Activated CD8-positive, alpha-beta memory T cell treated with anti-CD3 and anti-CD28 coated beads for 1 hour (primary cell): ENCODE data around the gene CMSS1.
"Not testable (repeated sequence)": the region's sequence is repeated elsewhere in the genome, so short reads cannot be mapped to it uniquely, and the experiment has no call there.

ENCODE experiments used
- DNase-seq, 2 donors: peaks; one replicate each; pipeline ENCODE4 v3.0.0-alpha.2; 2020; ENCODE audit warnings: low read depth in 1 of 2; ENCODE audit errors: extremely low read depth in 1 of 2

CMSS1 gene

DNA sequence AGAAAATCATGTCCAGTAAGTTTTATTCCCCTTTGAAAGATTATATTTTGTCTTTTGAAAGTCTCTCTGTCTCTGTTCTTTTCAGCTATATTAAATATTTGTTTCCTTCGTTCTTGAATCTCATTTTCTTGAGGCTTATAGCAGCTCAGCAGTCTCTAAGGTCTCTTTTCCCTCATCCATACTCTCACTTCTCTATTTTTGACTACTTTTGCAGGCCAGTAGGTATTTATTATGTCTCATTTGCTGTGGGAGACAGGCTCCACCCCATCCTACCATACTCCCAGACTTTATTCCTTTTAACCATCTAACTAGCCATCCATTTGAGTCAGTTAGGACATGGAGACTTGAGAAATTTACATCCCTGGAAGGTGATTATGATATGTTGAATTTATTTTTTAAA is 225.6 kb downstream of the CMSS1 start:
- DNase-seq: no peak

DNA sequence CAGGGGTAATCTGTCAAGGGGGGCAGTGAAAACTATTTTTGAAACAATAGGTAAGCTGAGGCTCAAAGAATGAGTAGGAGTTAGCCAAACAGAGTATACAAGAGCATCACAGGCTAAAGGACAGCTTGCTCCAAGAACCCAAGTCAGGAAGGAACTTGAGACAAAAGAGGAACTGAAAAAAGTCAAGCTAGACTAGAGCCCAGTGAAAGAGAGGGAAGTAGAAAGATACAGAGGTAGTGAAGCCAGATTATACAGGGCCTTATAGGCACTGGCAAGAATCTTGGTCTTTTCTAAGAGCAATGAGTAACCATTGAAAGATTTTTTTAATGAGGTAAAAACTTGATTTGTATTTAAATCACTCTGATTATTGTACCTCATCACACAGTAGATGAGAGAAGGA is 226.7 kb downstream of the CMSS1 start:
- no peak for DNase-seq

- DNase-seq: no peak
Measured at GRCh38 chr3:100045696-100046095, 228.0 kb downstream of the CMSS1 start.

- no peak for DNase-seq
Measured at GRCh38 chr3:100046986-100047385, 229.3 kb downstream of the CMSS1 start.

GRCh38 chr3:100047455-100048141 is 229.9 kb downstream of the CMSS1 start:
- DNase-seq: no peak

GRCh38 chr3:100048248-100048647 is 230.6 kb downstream of the CMSS1 start:
- DNase-seq: no peak

DNA sequence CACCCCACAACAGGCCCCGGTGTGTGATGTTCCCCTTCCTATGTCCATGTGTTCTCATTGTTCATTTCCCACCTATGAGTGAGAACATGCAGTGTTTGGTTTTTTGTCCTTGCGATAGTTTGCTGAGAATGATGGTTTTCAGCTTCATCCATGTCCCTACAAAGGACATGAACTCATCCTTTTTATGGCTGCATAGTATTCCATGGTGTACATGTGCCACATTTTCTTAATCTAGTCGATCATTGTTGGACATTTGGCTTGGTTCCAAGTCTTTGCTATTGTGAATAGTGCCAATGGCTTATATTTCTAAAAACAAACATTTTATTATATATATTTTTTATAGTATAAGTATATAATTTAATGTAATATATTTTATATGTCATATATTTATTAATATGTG is 233.9 kb downstream of the CMSS1 start:
- not testable (repeated sequence) for DNase-seq

DNA sequence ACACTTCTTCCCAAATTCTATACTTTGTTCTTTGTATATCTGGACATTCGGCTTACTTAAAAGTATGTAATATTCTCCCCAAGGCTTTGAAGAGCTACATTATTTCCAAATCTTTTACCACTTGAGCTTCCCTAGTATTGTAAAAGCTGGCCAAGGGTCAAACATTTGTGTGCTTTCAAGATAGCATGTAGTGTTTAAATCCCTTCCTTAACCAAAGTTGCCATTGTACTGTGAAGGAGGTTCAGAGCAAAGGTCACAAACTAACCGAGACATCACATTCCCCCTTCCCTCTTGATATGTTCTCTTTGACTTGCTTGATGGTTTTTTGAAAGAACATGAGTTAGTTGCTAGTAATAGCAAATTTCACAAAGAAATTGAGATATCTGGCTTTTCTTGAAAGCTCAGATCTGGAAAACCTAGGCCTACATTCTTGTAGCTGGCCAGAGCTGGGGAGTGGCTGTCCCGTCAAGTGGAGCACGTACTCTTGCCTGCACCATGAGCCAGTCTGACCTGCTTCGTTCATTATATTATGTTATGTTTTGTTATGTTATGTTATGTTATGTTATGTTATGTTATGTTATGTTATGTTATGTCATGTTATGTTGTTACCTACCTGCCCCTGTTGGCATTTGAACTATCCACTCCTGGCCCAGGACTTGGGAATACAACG is 236.4 kb downstream of the CMSS1 start:
- DNase-seq: no peak

DNA sequence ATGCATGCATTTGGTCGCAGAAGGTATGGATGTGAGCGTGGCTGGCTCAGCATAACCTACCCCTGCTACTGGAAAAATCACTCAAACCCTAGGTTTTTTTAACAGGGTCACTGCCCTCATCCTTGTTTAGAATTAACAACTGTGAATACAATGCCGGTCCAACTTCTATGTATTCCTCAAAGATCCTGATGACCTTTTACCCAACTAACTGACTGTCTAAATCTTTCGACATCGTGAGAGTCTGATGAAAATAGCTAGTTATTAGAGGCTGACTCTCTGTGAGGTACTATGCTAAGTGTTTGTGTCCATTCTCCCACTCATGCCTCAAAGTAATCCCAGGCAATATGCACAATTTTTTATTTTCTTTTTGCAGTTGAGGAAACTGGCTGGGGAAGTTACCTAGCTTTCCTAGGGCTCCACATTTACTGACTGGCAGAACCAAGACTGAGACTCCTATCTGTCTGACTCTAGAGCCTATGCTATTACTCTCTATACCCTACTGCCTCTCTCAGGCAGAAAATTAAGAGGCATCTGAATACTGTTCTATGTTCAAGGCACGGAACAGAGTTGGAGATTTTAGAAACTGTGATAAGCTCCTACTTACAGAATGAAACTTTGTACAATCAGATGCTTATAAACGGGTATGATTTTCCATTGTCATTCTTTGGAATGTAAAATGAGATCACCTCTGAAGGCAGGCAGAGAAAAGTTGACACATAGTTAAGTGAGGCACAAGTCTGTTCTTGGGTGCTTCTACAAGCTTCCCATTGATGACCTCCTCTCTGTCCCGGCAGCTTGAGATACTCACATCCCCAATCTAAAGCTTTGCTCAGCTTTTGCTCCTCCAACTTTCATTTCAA is 240.3 kb downstream of the CMSS1 start:
- DNase-seq: no peak

- no peak for DNase-seq
Measured at GRCh38 chr3:100059472-100059871, 241.8 kb downstream of the CMSS1 start.

DNA sequence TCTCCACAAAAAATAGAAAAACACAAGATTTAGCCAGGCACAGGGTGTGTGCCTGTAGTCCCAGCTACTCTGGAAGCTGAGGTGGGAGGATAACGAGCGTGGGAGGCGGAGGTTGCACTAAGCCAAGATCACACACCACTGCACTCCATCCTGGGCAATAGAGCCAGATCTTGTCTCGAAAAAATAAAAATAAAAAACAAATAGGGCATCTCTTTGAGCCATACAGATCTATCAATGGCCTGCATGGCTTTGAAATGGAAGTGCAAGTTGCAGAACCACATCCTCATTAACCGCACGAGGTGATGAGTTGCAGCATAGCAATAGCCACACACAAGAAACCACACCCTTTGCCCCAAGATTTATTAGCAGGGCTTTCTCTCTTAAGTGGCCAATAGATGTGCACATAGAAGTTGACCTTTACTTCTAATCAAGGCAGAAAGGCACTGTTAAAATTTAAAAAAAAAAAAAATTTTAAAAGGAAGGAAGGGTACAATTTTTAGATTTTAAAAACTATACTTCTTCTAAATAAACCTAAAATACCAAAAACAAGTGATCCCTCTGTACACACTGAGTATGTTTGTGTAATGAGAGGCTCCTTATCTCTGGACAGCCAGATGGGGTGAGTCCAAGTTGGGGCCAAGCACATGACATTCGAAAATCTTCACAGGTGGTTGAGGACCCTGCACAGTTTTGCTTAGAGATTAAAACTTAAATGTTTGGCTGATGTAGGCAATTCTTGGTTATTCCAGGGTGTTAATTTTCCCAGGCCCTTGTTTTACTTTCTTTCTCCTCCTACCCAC is 243.2 kb downstream of the CMSS1 start:
- DNase-seq: no peak

DNA sequence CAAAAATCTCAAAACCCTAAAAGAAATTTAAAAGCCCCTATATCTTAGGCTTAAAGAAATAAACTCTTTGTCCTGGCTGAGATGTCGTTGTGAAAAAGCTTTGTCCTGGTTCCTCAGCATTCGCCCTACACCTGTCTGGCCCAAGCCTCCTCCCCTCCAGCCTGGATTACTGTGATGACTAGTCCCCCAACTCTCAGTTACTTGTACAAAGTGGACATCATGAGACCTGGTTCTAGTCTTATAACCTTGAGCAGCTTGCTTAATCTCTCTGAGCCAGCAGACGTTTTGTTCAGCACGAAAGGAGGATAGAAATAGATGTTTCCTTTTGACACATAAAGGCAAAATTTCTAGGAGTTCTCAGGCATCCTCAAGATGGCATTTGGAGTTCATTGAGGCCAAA is 245.0 kb downstream of the CMSS1 start:
- DNase-seq: no peak

GRCh38 chr3:100063929-100064461 is 246.3 kb downstream of the CMSS1 start:
- no peak for DNase-seq

GRCh38 chr3:100067589-100067988 is 249.9 kb downstream of the CMSS1 start:
- DNase-seq: no peak

DNA sequence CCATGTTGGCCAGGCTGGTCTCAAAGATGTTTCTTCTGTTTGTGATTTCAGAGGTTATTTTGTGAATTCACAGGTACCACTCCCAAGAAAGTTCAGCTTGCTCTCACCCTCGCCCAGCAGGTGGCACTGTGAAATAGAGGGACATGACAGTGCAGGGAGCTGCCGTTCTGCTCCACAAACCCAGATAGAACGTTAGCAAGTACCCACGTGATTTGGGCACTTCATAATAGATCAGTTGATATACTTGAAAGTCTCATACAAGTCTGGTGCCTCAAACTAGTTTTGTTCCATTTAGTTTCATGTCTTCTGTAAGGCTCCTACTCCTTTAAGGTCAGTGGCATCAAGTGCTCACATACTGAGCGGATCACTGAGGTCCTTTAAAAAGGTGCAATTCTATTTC is 251.2 kb downstream of the CMSS1 start:
- peak; percentile 26 to 59 for DNase-seq

GRCh38 chr3:100069472-100069871 is 251.8 kb downstream of the CMSS1 start:
- DNase-seq: no peak

- DNase-seq: no peak
Measured at GRCh38 chr3:100072326-100073048, 254.8 kb downstream of the CMSS1 start.

- no peak for DNase-seq
Measured at GRCh38 chr3:100073049-100073713, 255.5 kb downstream of the CMSS1 start.

GRCh38 chr3:100073714-100074307 is 256.1 kb downstream of the CMSS1 start:
- no peak for DNase-seq
